Adipocyte (in vitro differentiated cells): ENCODE results near the gene KRTAP20-1.

Experiments
- DNase-seq: peaks from one replicate; pipeline ENCODE4 v3.0.0-alpha.2; 2015; ENCODE audit warnings: low read depth
- H3K27me3 ChIP-seq: replicated peaks from 2 replicates; pipeline ENCODE4 v1.7.0; 2013; ENCODE audit warnings: mild to moderate bottlenecking, low read length, moderate library complexity; ENCODE audit not compliant: control insufficient read depth, insufficient read depth
- H3K36me3 ChIP-seq: 2 replicates; pipeline ENCODE4 v1.7.0; 2013; ENCODE audit warnings: low read length, mild to moderate bottlenecking, moderate library complexity; ENCODE audit not compliant: control insufficient read depth, insufficient read depth, severe bottlenecking
- H3K4me1 ChIP-seq: 2 replicates; pipeline ENCODE4 v1.7.0; 2013; ENCODE audit warnings: mild to moderate bottlenecking, low read length, moderate library complexity; ENCODE audit not compliant: control insufficient read depth, insufficient read depth
- H3K4me3 ChIP-seq: 2 replicates; pipeline ENCODE4 v1.7.0; 2013; ENCODE audit warnings: mild to moderate bottlenecking, low read length, moderate library complexity
- H3K9ac ChIP-seq: 2 replicates; pipeline ENCODE4 v1.7.0; 2013; ENCODE audit warnings: mild to moderate bottlenecking, low read length, moderate library complexity
- H3K9me3 ChIP-seq: 2 replicates; pipeline ENCODE4 v1.7.0; 2013; ENCODE audit warnings: mild to moderate bottlenecking, low read length, moderate library complexity; ENCODE audit not compliant: control insufficient read depth

The KRTAP20-1 gene

GRCh38 chr21:30646904-30647414, 30.7 kb downstream of the KRTAP20-1 start:
- H3K36me3 ChIP-seq = no peaks in the 10 kb centered on the region
- no peak overlapping the region for H3K9ac ChIP-seq
- no peaks in the 10 kb centered on the region for H3K9me3 ChIP-seq
- no peaks in the 10 kb centered on the region for H3K4me1 ChIP-seq
- no peak overlapping the region for H3K4me3 ChIP-seq
- H3K27me3 ChIP-seq = no peaks in the 10 kb centered on the region
- no peak for DNase-seq

- H3K36me3 ChIP-seq = no peaks in the 10 kb centered on the region
- H3K4me3 ChIP-seq = no peak overlapping the region
- DNase-seq = no peak
- no peaks in the 10 kb centered on the region for H3K27me3 ChIP-seq
- no peaks in the 10 kb centered on the region for H3K4me1 ChIP-seq
- H3K9ac ChIP-seq = no peak overlapping the region
- H3K9me3 ChIP-seq = no peaks in the 10 kb centered on the region
These were observed 36.7 kb downstream of the KRTAP20-1 start for GRCh38 chr21:30652891-30653290.
